IPS-NIHi11 (cell line): Measurements from ENCODE around the gene CX3CR1.
A peak's percentile ranks its signal among the peaks of the same experiment; 100 is the strongest.

Experiments
- DNase-seq: peaks from one replicate; pipeline ENCODE4 v3.0.0; 2012; ENCODE audit warnings: mixed read lengths, low spot score

CX3CR1 gene

GRCh38 chr3:39291903-39292329 lies 12.1 kb upstream of the CX3CR1 start:
- DNase-seq, result peak; percentile 82

GRCh38 chr3:39290255-39290654 lies 10.4 kb upstream of the CX3CR1 start:
- no peak for DNase-seq

- no peak for DNase-seq
Measured at GRCh38 chr3:39289107-39289506, 9.3 kb upstream of the CX3CR1 start.

- peak; percentile 97 for DNase-seq
Measured at GRCh38 chr3:39288300-39288808, 8.5 kb upstream of the CX3CR1 start.

- DNase-seq, result no peak
Measured at GRCh38 chr3:39287216-39288164, 7.7 kb upstream of the CX3CR1 start.

- no peak for DNase-seq
Measured at GRCh38 chr3:39286771-39287170, 6.9 kb upstream of the CX3CR1 start.

- no peak for DNase-seq
Measured at GRCh38 chr3:39285332-39285731, 5.5 kb upstream of the CX3CR1 start.

- DNase-seq, result no peak
Measured at GRCh38 chr3:39284457-39284881, 4.6 kb upstream of the CX3CR1 start.

GRCh38 chr3:39282057-39282456 lies 2.2 kb upstream of the CX3CR1 start:
- no peak for DNase-seq

- no peak for DNase-seq
Measured at GRCh38 chr3:39281533-39281932, 1.7 kb upstream of the CX3CR1 start.

GRCh38 chr3:39280571-39280970 lies 735 bp upstream of the CX3CR1 start:
- DNase-seq, result no peak

GRCh38 chr3:39278616-39278935 lies 1.3 kb downstream of the CX3CR1 start:
- no peak for DNase-seq

GRCh38 chr3:39277893-39278615 lies 1.8 kb downstream of the CX3CR1 start:
- DNase-seq, result no peak

- no peak for DNase-seq
Measured at GRCh38 chr3:39276746-39277145, 3.1 kb downstream of the CX3CR1 start.

- DNase-seq, result no peak
Measured at GRCh38 chr3:39275963-39276593, 3.8 kb downstream of the CX3CR1 start.

GRCh38 chr3:39275052-39275451 lies 4.8 kb downstream of the CX3CR1 start:
- DNase-seq, result no peak

- DNase-seq, result peak; percentile 26
Measured at GRCh38 chr3:39273119-39273518, 6.7 kb downstream of the CX3CR1 start.

GRCh38 chr3:39272191-39272590 lies 7.6 kb downstream of the CX3CR1 start:
- DNase-seq, result no peak

- DNase-seq, result no peak
Measured at GRCh38 chr3:39271363-39271914, 8.4 kb downstream of the CX3CR1 start.

GRCh38 chr3:39269528-39269927 lies 10.3 kb downstream of the CX3CR1 start:
- no peak for DNase-seq

GRCh38 chr3:39268549-39268900 lies 11.3 kb downstream of the CX3CR1 start:
- no peak for DNase-seq
